NOMO-1 treated with DMSO at 0.1 percent for 48 hours (cell line): ENCODE measurements around the gene OS9.
"Not testable (repeated sequence)": the region's sequence is repeated elsewhere in the genome, so short reads cannot be mapped to it uniquely, and the experiment has no call there.

Source experiments
- DNase-seq: peaks from one replicate; lab custom pipeline; 2025; ENCODE audit not compliant: unreplicated experiment; lab: John Stamatoyannopoulos, UW

The OS9 gene, protein sequence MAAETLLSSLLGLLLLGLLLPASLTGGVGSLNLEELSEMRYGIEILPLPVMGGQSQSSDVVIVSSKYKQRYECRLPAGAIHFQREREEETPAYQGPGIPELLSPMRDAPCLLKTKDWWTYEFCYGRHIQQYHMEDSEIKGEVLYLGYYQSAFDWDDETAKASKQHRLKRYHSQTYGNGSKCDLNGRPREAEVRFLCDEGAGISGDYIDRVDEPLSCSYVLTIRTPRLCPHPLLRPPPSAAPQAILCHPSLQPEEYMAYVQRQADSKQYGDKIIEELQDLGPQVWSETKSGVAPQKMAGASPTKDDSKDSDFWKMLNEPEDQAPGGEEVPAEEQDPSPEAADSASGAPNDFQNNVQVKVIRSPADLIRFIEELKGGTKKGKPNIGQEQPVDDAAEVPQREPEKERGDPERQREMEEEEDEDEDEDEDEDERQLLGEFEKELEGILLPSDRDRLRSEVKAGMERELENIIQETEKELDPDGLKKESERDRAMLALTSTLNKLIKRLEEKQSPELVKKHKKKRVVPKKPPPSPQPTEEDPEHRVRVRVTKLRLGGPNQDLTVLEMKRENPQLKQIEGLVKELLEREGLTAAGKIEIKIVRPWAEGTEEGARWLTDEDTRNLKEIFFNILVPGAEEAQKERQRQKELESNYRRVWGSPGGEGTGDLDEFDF

GRCh38 chr12:57693659-57694458, at the start of gene OS9:
Gene OS9, plus strand, starts transcription at chr12:57694132. Its CDS starts 30 bp downstream, at chr12:57694162.
- peak; percentile 100 for DNase-seq

DNA sequence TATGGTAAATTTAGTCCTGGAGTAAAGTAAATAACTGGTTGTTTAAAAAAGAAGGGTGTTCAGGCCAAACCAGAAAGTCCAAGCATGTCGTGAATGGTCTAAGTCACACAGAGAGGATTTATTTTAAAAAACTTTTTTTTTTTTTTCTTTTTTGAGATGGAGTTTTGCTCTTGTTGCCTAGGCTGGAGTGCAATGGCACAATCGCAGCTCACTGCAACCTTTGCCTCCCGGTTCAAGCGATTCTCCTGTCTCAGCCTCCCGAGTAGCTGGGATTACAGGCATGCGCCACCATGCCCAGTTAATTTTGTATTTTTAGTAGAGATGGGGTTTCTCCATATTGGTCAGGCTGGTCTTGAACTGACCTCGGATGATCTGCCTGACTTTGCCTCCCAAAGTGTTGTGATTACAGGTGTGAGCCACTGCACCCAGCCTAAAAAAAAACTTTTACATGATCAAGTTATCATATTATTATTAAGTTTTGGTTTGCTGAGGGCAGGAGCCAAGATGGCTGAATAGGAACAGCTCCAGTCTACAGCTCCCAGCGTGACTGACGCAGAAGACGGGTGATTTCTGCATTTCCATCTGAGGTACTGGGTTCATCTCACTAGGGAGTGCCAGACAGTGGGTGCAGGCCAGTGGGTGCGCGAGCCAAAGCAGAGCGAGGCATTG, 47.8 kb upstream of the OS9 start:
- not testable (repeated sequence) for DNase-seq

GRCh38 chr12:57646659-57647049, 47.3 kb upstream of the OS9 start:
- DNase-seq: not testable (repeated sequence)

DNA sequence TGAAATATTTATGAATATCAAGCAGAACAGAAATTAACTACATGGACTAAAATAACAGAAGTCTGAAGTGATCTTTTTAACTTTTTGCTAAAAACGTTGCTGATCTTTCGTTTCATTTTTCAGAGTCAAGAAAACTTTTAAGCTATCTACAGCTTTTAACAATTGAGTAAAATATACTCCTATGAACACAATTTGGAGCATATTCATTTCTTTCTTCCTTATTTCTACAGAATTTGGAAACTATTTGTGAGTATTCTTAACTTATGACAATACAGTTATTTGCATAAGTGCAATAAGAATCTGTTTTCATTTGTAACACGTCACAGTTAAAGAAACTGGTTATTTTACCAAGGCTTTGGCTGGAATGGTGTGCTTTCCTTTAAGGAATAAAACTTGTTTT, 39.9 kb upstream of the OS9 start:
- DNase-seq: no peak

DNA sequence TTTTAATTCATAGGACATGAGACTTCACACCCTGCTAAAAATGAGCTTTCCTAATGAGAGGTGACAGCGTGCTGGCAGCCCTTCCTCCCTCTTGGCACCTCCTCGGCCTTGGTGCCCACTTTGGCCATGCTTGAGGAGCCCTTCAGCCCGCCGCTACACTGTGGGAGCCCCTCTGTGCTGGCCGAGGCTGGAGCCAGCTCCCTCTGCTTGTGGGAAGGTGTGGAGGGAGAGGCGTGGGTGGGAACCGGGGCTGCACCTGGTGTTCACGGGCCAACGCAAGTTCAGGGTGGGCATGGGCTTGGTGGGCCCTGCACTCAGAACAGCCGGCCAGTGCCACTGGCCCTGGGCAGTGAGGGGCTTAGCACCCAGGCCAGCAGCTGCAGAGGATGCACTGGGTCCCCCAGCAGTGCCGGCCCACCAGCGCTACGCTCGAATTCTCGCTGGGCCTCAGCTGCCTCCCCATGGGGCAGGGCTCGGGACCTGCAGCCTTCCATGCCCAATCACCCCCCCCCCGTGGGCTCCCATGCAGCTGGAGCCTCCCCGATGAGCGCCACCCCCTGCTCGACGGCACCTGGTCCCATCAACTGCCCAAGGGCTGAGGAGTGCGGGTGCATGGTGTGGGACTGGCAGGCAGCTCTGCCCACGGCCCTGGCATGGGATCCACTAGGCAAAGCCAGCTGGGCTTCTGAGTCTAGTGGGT, 38.2 kb upstream of the OS9 start:
- no peak for DNase-seq

GRCh38 chr12:57656408-57656807, 37.5 kb upstream of the OS9 start:
- not testable (repeated sequence) for DNase-seq

GRCh38 chr12:57657744-57658143, 36.2 kb upstream of the OS9 start:
- DNase-seq: no peak

DNA sequence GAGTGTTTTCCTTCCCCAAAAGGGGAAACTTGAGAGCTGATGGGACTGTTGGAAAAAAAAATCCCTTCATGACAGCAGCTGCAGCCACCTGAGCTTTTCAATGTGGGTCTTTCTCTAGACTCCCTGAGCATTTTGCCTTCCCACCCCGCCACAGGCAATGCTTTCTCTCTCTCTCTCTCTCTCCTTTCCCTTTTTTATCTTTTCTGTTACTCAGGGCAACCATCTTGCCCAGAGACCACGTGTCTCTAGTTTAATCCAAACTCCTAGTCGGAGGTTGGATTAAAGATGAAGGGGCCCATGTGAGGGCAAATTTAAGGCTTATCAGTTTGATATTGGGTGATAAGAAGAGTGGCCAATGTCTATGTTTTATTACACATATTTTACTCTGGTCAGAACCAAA, 35.0 kb upstream of the OS9 start:
- no peak for DNase-seq

GRCh38 chr12:57661376-57661775, 32.6 kb upstream of the OS9 start:
- no peak for DNase-seq

DNA sequence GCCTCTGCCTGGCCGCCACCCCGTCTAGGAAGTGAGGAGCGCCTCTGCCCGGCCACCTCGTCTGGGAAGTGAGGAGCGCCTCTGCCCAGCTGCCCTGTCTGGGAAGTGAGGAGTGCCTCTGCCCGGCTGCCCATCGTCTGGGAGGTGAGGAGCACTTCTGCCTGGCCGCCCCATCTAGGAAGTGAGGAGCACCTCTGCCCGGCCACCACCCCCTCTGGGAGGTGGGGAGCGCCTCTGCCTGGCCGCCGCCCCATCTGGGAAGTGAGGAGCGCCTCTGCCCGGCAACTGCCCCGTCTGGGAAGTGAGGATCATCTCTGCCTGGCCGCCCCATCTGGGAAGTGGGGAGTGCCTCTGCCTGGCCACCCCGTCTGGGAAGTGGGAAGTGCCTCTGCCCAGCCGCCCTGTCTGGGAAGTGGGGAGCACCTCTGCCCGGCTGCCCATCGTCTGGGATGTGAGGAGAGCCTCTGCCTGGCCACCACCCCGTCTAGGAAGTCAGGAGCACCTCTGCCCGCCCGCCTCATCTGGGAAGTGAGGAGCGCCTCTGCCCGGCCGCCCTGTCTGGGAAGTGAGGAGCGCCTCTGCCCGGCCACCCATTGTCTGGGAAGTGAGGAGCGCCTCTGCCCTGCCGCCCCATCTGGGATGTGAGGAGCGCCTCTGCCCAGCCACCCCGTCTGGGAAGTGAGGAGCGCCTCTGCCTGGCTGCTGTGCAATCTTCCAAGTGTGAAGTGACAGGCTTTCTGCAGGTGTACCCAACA, 28.7 kb upstream of the OS9 start:
- not testable (repeated sequence) for DNase-seq

- DNase-seq: no peak
These were observed 27.0 kb upstream of the OS9 start for GRCh38 chr12:57666897-57667296.

DNA sequence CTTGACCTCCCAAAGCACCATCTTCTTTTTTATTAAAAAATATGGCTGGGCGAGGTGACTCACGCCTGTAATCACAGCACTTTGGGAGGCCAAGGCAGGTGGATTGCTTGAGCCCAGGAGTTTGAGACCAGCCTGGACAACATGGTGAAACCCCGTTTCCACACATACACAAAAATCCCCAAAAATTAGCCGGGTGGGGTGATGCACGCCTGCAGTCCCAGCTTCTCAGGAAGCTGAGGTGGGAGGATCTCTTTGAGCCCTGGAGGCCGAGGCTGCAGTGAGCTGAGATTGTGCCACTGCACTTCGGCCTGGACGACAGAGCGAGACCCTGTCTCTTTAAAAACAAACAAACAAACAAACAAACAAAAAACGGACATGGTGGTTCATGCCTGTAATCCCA, 24.2 kb upstream of the OS9 start:
- DNase-seq: not testable (repeated sequence)

DNA sequence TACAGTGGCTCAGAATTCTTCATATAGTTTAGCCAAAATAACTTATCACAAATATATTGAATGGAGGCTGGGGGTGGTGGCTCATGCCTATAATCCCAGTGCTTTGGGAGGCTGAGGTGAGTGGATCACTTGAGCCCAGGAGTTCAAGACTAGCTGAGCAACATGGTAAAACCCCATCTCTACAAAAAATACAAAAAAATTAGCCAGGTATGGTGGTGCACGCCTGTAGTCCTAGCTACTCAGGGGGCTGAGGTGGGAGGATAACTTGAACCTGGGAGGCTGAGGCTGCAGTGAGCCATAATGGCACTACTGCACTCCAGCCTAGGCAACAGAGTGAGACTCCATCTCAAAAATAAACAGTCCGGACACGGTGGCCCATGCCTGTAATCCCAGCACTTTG, 22.1 kb upstream of the OS9 start:
- not testable (repeated sequence) for DNase-seq

DNA sequence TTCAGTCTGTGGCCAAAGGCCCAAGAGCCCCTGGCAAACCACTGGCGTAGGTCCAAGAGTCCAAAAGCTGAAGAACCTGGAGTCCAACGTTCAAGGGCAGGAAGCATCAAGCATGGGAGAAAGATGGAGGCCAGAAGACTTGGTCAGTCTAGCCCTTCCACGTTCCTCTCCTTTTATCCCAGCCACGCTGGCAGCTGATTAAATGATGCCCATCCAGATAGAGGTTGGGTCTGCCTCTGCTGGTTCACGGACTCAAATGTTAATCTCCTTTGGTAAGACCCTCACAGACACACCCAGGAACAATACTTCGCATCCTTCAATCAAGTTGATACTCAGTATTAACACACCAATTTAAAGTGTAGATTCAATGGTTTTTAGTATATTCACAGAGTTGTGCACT, 21.1 kb upstream of the OS9 start:
- DNase-seq: no peak

DNA sequence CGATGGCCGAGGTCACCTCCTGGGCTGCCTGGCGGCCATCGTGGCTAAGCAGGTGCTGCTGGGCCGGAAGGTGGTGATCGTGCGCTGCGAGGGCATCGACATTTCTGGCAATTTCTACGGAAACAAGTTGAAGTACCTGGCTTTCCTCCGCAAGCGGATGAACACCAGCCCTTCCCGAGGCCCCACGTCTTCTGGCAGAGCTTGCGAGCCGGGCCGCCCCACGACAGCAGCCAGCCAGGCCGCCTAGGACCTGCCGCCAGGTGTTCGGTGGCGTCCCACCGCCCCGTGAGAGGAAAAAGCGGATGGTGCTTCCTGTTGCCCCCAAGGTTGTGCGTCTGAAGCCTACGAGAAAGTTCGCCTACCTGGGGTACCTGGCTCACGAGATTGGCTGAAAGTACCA, 19.2 kb upstream of the OS9 start:
- no peak for DNase-seq

GRCh38 chr12:57677947-57678346, 16.0 kb upstream of the OS9 start:
- not testable (repeated sequence) for DNase-seq

DNA sequence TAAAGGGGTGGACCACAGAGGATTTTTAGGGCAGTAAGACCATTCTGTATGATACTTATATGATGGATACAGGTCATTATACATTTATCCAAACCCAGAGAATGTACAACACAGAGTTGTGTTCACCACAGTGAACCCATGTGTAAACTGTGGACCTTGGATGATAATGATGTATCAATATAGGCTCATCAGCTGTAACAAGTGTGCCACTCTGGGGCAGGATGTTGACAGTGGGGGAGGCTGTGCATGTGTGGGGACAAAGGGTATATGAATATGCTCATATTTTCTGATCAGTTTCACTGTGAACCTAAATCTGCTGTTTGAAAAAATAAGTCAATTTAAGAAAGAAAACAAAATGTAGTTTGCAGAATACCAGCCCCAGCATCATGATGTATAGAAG, 14.2 kb upstream of the OS9 start:
- no peak for DNase-seq

GRCh38 chr12:57687862-57688261, 6.1 kb upstream of the OS9 start:
- DNase-seq: no peak

DNA sequence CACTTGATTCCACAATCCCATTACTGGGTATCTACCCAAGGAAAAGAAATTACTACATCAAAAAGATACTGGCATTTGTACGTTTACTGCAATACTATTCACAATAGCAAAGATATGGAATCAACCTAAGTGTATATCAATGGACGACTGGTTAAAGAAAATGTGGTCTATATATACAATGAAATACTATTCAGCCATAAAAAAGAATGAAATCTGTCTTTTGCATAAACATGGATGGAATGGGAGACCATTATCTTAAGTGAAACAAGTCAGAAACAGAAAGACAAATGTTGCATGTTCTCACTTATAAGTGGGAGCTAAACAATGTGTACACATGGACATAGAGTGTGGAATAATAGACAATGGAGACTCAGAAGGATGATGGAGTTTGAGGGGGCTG, 5.0 kb upstream of the OS9 start:
- DNase-seq: no peak

DNA sequence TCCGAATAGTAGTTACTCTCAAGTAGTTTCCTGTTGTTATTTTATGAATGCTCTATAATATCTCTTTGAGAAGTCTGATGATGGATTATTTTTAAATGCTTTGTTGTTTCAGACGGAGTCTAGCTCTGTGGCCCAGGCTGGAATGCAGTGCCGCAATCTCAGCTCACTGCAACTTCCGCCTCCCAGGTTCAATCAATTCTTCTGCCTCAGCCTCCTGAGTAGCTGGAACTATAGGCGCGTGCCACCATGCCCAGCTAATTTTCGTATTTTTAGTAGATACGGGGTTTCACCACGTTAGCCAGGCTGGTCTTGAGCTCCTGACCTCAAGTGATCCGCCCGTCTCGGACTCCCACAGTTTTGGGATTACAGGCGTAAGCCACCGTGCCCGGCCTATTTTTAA, 1.4 kb upstream of the OS9 start:
- no peak for DNase-seq
